HG03565 (cell line): ENCODE results near the gene C1orf174.

ENCODE experiments used
- ATAC-seq: cut with Tn5 transposase; IDR thresholded peaks from one replicate; pipeline ENCODE4 v1.9.1; 2021; ENCODE audit warnings: mild to moderate bottlenecking, moderate library complexity; ENCODE audit not compliant: unreplicated experiment

The C1orf174 gene

GRCh38 chr1:3841491-3841890 lies 58.6 kb downstream of the C1orf174 start:
- no peak for ATAC-seq
